MG63 (cell line): ENCODE measurements around the gene KLHL2. TPM values are rescaled to one million over a fixed set of nuclear protein-coding genes. Genes with fewer than 3 reads are reported as not detected.
"Not testable (repeated sequence)": the region's sequence is repeated elsewhere in the genome, so short reads cannot be mapped to it uniquely, and the experiment has no call there.

Source experiments
- DNase-seq: peaks from one replicate; pipeline ENCODE4 v3.0.0-alpha.2; 2020
- H3K27me3 ChIP-seq: fragments of 250-450 bp; sonication (Bioruptor Pico); 2 replicates; pipeline ENCODE4 v1.5.1; 2020; ENCODE audit warnings: mild to moderate bottlenecking, moderate library complexity
- H3K36me3 ChIP-seq: fragments of 250-450 bp; sonication (Bioruptor Pico); 2 replicates; pipeline ENCODE4 v1.5.1; 2020; ENCODE audit warnings: mild to moderate bottlenecking, moderate library complexity
- H3K4me3 ChIP-seq: fragments of 250-450 bp; sonication (Bioruptor Pico); 2 replicates; pipeline ENCODE4 v1.5.1; 2020; ENCODE audit warnings: mild to moderate bottlenecking, moderate library complexity
- H3K9me3 ChIP-seq: fragments of 250-450 bp; sonication (Bioruptor Pico); 2 replicates; pipeline ENCODE4 v1.5.1; 2020; ENCODE audit warnings: mild to moderate bottlenecking, moderate library complexity
- total RNA-seq: library from RNA; depleted of rRNA; stranded (reverse); fragments of >200 nt; shearing (Covaris generic); gene quantifications from 2 replicates; pipeline ENCODE4 v1.2.3, GENCODE V29; 2014; ENCODE audit warnings: low replicate concordance

The KLHL2 gene
- total RNA-seq, 1 experiment from 2014 or later: 4.8 TPM

GRCh38 chr4:165215034-165215751, 7.8 kb downstream of the KLHL2 start:
- not testable (repeated sequence) for H3K4me3 ChIP-seq, H3K27me3 ChIP-seq, H3K36me3 ChIP-seq, H3K9me3 ChIP-seq
- DNase-seq: peak; percentile 61

GRCh38 chr4:165215761-165216487, 8.6 kb downstream of the KLHL2 start:
- H3K9me3 ChIP-seq, H3K36me3 ChIP-seq, H3K4me3 ChIP-seq, H3K27me3 ChIP-seq, DNase-seq: not testable (repeated sequence)

DNA sequence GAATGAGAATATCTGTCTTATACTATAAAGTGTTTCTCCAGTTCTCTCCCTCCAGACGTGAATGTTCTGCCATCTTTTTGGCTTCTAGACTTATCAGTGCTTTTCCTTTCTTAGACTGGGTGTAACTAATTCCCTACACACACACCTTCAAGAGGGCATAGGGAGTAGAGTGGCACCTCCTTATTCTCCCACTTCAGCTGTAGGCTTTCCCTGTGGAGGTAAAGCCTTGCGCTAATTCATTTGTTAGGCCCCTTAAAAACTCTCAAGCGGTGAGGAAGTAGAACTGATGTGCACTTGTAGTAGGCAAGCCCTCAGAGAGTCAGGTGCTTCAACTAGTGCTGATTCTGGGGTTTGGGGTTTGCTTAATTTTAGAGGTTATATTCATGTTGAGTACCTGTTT, 10.0 kb downstream of the KLHL2 start:
- H3K9me3 ChIP-seq: no peaks in the 10 kb centered on the region
- no peaks in the 10 kb centered on the region for H3K36me3 ChIP-seq
- no peak for DNase-seq
- H3K27me3 ChIP-seq: no peaks in the 10 kb centered on the region
- no peak overlapping the region for H3K4me3 ChIP-seq

DNA sequence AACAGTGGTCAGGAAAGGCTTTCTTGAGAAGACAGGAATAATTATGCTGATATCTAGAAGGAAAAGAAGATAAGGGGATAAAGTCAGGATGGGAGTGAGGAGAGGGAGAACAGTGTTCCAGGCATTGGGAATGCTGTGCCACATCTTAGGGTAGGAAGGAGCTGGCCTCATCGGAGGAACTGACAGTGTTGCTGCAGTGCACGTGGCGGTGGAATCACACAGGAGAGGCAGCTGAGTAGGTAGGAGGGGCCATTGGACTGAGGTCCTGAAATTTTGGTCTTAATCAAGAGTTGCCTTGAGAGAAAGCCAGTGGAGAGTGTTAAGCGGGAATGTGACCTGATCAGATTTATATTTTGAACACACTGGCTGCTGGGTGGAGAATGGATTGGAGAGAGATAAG, 13.9 kb downstream of the KLHL2 start:
- not testable (repeated sequence) for H3K27me3 ChIP-seq, H3K4me3 ChIP-seq, H3K36me3 ChIP-seq, DNase-seq, H3K9me3 ChIP-seq

DNA sequence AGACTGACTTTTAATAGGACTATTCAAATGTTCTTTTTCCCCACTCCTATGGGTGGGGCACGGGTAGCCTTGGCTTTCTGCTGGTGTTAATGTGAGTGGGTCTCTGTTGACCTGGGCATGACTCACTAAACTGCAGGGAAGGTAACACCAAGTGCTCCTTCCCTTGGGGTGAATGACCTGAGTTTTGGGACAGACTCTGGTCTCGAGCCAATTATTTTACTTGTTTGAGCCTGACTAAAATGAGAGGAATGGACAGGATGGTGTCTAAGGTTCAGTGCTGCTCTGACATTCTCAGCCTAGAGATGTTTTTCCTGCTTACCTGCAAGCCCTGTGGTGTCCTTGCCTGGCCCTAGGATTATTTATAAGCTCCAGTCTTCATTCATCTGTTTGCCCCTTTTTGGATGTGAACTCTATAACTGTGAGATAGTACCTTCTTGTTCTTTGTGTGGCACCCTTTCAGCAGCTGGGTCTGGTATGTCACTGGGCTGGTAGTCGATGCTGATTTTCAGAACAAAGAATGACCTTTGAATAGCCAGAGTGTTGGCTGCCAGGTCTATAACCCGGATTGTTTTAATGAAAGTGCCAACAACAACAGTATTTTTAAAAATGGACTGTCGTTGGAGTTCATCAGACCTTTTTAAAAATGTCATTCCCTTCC, 14.8 kb downstream of the KLHL2 start:
- H3K4me3 ChIP-seq, H3K9me3 ChIP-seq, H3K36me3 ChIP-seq, DNase-seq, H3K27me3 ChIP-seq: not testable (repeated sequence)

DNA sequence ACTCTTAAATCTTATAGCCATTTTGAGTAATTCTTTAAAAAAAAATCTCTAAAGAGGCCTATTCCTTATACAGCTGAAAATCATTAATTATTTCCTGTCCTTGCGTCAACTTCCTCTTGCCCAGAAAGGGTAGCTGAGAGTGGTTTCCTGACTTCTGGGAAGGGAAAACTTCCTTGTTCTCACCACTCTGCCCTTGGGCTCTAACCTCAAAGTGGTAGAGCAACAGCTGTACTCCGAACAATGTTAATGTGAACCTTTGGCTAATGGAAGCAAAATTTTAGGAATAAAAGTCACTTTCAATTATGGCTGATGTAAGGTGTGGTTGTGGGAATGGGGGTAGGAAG, 15.3 kb downstream of the KLHL2 start:
- Histone ChIP-seq H3K9me3 (no peaks in the 10 kb centered on the region), H3K4me3 (no peak overlapping the region), H3K36me3 (no peaks in the 10 kb centered on the region), H3K27me3 (no peaks in the 10 kb centered on the region)
- DNase-seq: no peak

- H3K36me3 ChIP-seq, H3K9me3 ChIP-seq, DNase-seq, H3K4me3 ChIP-seq, H3K27me3 ChIP-seq: not testable (repeated sequence)
Measured at GRCh38 chr4:165227401-165227800, 20.0 kb downstream of the KLHL2 start.

- not testable (repeated sequence) for H3K4me3 ChIP-seq, H3K27me3 ChIP-seq, H3K36me3 ChIP-seq, H3K9me3 ChIP-seq, DNase-seq
Measured at GRCh38 chr4:165229490-165230200, 22.3 kb downstream of the KLHL2 start.

GRCh38 chr4:165232623-165233433, 25.5 kb downstream of the KLHL2 start:
- H3K9me3 ChIP-seq, H3K36me3 ChIP-seq, H3K27me3 ChIP-seq, H3K4me3 ChIP-seq, DNase-seq: not testable (repeated sequence)

- no peaks in the 10 kb centered on the region for H3K27me3 ChIP-seq
- no peak for DNase-seq
- H3K9me3 ChIP-seq: no peaks in the 10 kb centered on the region
- no peaks in the 10 kb centered on the region for H3K36me3 ChIP-seq
- no peak overlapping the region for H3K4me3 ChIP-seq
Measured at GRCh38 chr4:165234766-165235165, 27.4 kb downstream of the KLHL2 start.

- H3K4me3 ChIP-seq, H3K9me3 ChIP-seq, H3K27me3 ChIP-seq, H3K36me3 ChIP-seq, DNase-seq: not testable (repeated sequence)
Measured at GRCh38 chr4:165236852-165237251, 29.5 kb downstream of the KLHL2 start.

DNA sequence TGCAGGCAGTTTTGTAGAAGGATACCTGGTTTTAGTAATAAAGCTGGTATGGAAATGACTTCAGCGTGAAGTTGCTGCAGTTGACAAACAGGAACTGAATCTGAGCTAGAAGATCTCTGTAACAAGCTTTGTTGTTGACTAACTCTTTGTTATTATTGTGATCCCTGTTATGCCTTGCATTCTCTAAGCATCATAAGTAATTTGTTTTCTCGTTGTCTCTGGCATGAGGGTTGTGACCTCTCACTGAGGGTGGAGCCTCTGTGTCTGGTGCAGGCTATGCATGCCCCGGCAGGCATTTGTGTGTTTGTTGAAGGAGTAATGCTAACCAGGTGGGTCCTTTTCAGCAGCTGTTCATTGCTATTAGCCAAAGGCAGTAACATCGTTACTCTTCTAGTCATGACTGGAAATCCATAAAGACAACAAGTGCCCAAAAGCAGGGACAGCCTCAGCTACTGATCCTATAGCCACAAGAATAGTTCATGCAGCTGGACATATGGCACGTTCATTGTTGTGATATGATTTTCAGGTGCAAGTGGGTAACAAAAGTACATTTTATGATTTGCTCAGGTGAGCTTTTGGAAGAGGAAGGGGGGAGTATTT, 30.8 kb downstream of the KLHL2 start:
- H3K27me3 ChIP-seq, H3K9me3 ChIP-seq, DNase-seq, H3K4me3 ChIP-seq, H3K36me3 ChIP-seq: not testable (repeated sequence)

GRCh38 chr4:165240761-165241160, 33.4 kb downstream of the KLHL2 start:
- H3K27me3 ChIP-seq, H3K4me3 ChIP-seq, H3K36me3 ChIP-seq, H3K9me3 ChIP-seq, DNase-seq: not testable (repeated sequence)

GRCh38 chr4:165244148-165244547, 36.8 kb downstream of the KLHL2 start:
- not testable (repeated sequence) for H3K36me3 ChIP-seq, H3K9me3 ChIP-seq, DNase-seq, H3K4me3 ChIP-seq, H3K27me3 ChIP-seq

DNA sequence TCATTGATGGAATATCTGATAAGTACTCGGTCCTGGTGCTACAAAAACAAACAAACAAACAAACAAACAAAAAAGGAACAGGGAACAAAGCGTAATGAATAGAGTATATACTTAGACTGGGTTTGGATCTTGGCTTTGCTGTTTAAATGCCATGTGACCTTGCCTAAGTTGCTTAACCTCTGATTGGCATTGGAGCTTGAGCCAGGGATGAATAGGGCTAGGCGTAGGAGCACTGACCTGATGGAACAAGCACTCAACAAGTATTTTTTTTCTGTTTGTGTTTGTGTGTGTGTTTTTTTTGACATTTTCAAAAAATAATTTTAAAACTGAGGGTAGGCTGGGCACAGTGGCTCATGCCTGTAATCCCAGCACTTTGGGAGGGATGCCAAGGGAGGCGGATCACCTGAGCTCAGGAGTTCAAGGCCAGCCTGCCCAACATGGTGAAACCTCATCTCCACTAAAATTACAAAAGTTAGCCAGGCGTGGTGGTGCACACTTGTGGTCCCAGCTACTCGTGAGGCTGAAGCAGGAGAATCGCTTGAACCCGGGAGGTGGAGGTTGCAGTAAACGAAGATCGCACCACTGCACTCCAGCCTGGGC, 37.3 kb downstream of the KLHL2 start:
- not testable (repeated sequence) for H3K9me3 ChIP-seq, DNase-seq, H3K4me3 ChIP-seq, H3K27me3 ChIP-seq, H3K36me3 ChIP-seq

DNA sequence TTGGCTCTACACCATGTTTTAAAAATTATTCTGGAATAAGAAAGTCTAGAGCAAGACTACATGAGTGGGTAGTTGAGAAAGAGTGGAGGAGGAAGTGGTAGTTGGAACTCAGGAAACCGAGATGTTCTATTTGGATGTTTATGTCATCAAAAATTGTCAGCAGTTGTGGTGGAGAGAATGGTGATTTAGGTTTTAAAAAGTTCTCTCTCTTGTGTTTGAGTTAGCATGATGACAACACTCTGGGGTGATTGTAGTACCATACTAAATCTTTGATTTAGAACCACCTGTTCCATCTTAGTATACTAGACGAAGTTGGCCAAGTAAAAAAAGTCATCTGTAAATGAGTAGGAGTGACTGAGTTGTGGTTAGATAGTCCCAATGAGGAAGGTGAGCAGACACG, 40.7 kb downstream of the KLHL2 start:
- H3K4me3 ChIP-seq: no peak overlapping the region
- no peaks in the 10 kb centered on the region for H3K36me3 ChIP-seq
- no peaks in the 10 kb centered on the region for H3K27me3 ChIP-seq
- no peaks in the 10 kb centered on the region for H3K9me3 ChIP-seq
- DNase-seq: no peak
